Activated T-helper 1 cell treated with anti-CD3 and anti-CD28 coated beads, Interleukin-12 subunit alpha, Interleukin-12 subunit beta, Interleukin-2, Interleukin-4 antibody, amounts not matched to agents 30 ng/mL and 10 ng/mL and 1 ng/mL, durations not matched to agents 14 hours and 24 hours and 36 hours (primary cell): ENCODE results near the gene DPP6. TPM values are rescaled to one million over a fixed set of nuclear protein-coding genes. Genes with fewer than 3 reads are reported as not detected.
"Not testable (repeated sequence)": the region's sequence is repeated elsewhere in the genome, so short reads cannot be mapped to it uniquely, and the experiment has no call there.

Experiments
- DNase-seq: peaks from one replicate; pipeline ENCODE4 v3.0.0; 2021; ENCODE audit warnings: low spot score
- H3K27ac Mint-ChIP-seq: one replicate; pipeline ENCODE4 v1.8.0; 2021; ENCODE audit warnings: mild to moderate bottlenecking, mixed read lengths
- H3K27me3 Mint-ChIP-seq: one replicate; pipeline ENCODE4 v1.8.0; 2022; ENCODE audit warnings: mild to moderate bottlenecking, moderate library complexity, mixed read lengths; ENCODE audit not compliant: insufficient read depth
- H3K36me3 Mint-ChIP-seq: one replicate; pipeline ENCODE4 v1.8.0; 2021; ENCODE audit warnings: low read depth, mixed read lengths
- H3K4me1 Mint-ChIP-seq: one replicate; pipeline ENCODE4 v1.8.0; 2021; ENCODE audit warnings: low read depth, mixed read lengths
- H3K4me3 Mint-ChIP-seq: one replicate; pipeline ENCODE4 v1.8.0; 2021; ENCODE audit warnings: mild to moderate bottlenecking, moderate library complexity, mixed read lengths
- H3K9me3 Mint-ChIP-seq: one replicate; pipeline ENCODE4 v1.8.0; 2021; ENCODE audit warnings: mixed read lengths
- intact Hi-C: fragments of 100-400 bp; cut with micrococcal nuclease; formaldehyde crosslinking; loops from one replicate; pipeline ENCODE4 v1.15.1; 2024
- total RNA-seq: library from RNA; stranded (reverse); gene quantifications from 2 replicates; pipeline ENCODE4 v1.2.3, GENCODE V29; 2022

The DPP6 gene
- total RNA-seq, 1 donor from 2014 or later = not detected

DNA sequence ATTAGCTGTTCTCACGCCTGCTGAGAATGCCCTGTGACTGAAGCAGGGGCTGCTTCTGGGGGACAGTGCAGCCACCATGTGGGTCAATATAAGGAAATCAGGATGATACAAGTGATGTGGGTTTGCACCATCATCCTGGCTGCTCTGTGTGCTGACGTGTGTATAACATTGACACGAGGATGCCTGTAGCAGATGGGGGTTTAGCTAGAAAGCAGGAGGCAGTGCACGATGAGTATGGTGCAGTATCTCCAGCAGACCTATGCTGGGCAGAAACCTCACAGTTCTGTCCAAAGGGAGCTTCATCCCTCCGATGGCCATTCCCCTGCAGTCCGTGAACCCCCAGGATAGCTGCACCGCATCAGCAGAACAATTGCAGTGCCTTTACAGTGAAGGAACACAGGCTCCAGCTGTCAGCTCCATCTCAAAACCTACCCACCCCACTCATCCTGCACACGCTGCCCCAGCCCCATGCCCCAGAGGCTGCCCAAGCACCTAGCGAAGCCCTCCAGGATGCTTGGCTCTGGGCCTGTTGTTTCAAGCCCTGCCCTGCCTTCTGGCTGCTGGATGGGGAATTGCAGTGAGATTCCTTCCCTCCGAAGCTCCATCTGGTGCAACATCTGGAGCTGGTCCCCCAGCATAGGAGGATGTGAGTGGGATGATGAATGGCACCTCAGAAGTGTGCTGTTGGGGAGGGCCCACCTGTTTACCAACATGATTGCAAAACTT lies 96.8 kb downstream of the DPP6 start:
- H3K9me3 Mint-ChIP-seq, H3K36me3 Mint-ChIP-seq: not testable (repeated sequence)

DNA sequence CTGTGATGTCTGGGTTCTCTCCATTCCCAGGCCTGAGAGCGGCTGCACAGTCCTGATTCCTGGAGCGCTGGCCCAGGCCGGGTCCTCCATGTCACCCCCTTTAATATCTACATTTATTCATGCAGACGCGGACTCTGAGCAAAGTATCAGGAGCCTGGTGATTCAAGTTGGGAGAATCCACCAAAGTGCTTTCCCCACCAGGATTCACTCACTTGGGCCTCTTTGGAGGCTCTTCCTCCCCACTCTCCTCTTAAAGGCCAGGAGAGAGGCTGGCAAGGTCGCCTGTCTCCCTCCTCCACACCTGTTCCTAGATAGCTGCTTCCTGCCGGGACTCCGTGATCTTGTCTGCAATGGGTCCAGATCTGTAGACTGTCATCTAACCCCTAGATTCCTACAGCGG lies 98.5 kb downstream of the DPP6 start:
- not testable (repeated sequence) for H3K4me3 Mint-ChIP-seq

More for the DNA sequence above, 96.8 kb downstream of the DPP6 start:
- DNase-seq, H3K4me1 Mint-ChIP-seq, H3K27me3 Mint-ChIP-seq, H3K27ac Mint-ChIP-seq, H3K4me3 Mint-ChIP-seq, intact Hi-C loops: not testable (repeated sequence)

DNA sequence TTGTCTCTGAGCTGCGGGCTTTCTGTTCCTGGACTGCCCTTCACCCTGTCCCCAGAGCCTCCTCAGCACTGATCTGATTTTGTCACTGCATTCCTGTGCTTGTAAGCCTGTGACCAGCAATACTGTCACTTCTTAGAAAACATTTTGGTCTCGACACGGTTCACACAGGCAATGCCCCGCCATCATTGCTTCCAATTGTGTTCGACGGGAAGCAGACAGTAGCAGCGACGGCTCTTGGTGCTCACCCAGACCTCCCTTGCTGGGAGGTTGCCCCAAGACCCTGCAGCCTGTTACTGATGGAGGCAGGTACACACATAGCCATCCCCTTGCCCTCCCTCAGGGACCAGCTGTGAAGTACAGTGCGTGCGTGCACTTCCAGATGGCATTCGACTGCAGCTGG lies 99.1 kb downstream of the DPP6 start:
- H3K9me3 Mint-ChIP-seq, H3K27me3 Mint-ChIP-seq, H3K27ac Mint-ChIP-seq, intact Hi-C loops, H3K4me1 Mint-ChIP-seq, DNase-seq, H3K4me3 Mint-ChIP-seq, H3K36me3 Mint-ChIP-seq: not testable (repeated sequence)

More for the DNA sequence above, 98.5 kb downstream of the DPP6 start:
- H3K27ac Mint-ChIP-seq, H3K36me3 Mint-ChIP-seq, DNase-seq, H3K27me3 Mint-ChIP-seq, intact Hi-C loops, H3K9me3 Mint-ChIP-seq, H3K4me1 Mint-ChIP-seq: not testable (repeated sequence)

DNA sequence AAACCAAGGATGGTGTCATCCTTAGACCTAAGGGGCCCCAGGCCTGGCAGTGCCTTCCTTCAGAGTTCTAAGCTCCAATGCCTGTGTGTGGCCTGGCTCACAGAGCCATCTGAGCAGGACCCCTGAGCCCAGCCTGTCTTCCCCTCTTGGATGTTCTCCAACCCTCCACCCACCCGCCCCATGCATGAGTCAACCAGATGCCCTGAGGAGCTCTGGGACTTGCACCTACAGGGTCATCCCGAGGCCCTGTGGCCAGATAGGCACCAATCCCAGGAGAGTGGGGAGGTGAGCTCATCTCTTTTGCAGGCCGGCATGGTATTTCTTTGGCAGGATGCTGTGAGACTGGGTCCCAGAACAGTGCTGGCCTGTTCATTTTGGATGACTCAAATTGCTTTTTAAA lies 103.7 kb downstream of the DPP6 start:
- H3K27ac Mint-ChIP-seq, H3K36me3 Mint-ChIP-seq, H3K27me3 Mint-ChIP-seq, DNase-seq, H3K9me3 Mint-ChIP-seq, H3K4me3 Mint-ChIP-seq, H3K4me1 Mint-ChIP-seq, intact Hi-C loops: not testable (repeated sequence)

DNA sequence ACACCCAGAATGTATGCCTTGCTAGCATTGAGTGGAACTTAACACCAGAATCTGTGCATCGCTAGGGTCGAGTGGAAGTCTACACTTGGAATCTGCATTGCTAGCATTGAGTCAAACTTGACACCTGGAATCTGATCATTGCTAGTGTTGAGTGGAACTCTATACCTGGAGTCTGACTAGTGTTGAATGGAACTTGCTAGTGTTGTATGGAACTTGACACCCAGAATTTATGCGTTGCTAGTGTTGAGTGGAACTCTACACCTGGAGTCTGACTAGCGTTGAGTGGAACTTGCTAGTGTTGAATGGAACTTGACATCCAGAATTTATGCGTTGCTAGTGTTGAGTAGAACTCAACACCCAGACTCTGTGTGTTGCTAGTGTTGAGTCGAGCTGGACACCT lies 110.7 kb downstream of the DPP6 start:
- H3K27ac Mint-ChIP-seq, intact Hi-C loops, H3K9me3 Mint-ChIP-seq, H3K4me3 Mint-ChIP-seq, H3K27me3 Mint-ChIP-seq, H3K4me1 Mint-ChIP-seq, DNase-seq, H3K36me3 Mint-ChIP-seq: not testable (repeated sequence)

DNA sequence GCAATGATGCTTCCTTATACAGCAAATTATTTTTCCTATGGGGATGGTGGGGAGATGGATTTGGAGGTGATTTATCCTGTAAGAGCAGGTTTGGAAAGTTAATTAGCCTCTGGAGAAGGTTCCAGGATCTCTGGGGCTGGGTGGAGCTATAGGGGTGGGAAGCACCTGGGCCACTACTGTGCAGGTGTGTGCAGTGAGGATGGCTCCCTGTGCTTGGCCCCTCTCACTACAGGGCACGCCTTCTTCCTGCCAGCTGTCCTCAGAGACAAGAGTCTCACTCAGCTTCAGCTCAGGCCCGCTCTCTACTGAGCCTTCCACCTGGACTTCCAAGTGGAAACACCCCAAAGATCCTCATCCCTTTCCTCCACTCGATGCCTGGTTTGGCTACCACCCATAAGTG lies 111.4 kb downstream of the DPP6 start:
- H3K4me3 Mint-ChIP-seq, H3K36me3 Mint-ChIP-seq, DNase-seq, H3K9me3 Mint-ChIP-seq, H3K27ac Mint-ChIP-seq, intact Hi-C loops, H3K27me3 Mint-ChIP-seq, H3K4me1 Mint-ChIP-seq: not testable (repeated sequence)

GRCh38 chr7:154167051-154167450 lies 114.9 kb downstream of the DPP6 start:
- H3K36me3 Mint-ChIP-seq = no peaks in the 10 kb centered on the region
- intact Hi-C loops = no loop called here
- H3K4me3 Mint-ChIP-seq = no peak overlapping the region
- peaks cover 7% of the 10 kb centered on the region for H3K9me3 Mint-ChIP-seq
- H3K4me1 Mint-ChIP-seq = no peaks in the 10 kb centered on the region
- H3K27me3 Mint-ChIP-seq = no peaks in the 10 kb centered on the region
- no peak overlapping the region for H3K27ac Mint-ChIP-seq
- no peak for DNase-seq

- no peak overlapping the region for H3K4me3 Mint-ChIP-seq
- intact Hi-C loops = no loop called here
- H3K27me3 Mint-ChIP-seq = no peaks in the 10 kb centered on the region
- no peaks in the 10 kb centered on the region for H3K36me3 Mint-ChIP-seq
- H3K27ac Mint-ChIP-seq = no peak overlapping the region
- peaks cover 7% of the 10 kb centered on the region for H3K9me3 Mint-ChIP-seq
- no peak for DNase-seq
- no peaks in the 10 kb centered on the region for H3K4me1 Mint-ChIP-seq
These were observed 115.6 kb downstream of the DPP6 start for GRCh38 chr7:154167807-154168206.

GRCh38 chr7:154171422-154171821 lies 119.2 kb downstream of the DPP6 start:
- no peak overlapping the region for H3K27ac Mint-ChIP-seq
- DNase-seq = no peak
- H3K27me3 Mint-ChIP-seq = no peaks in the 10 kb centered on the region
- intact Hi-C loops = no loop called here
- H3K9me3 Mint-ChIP-seq = peaks cover 4% of the 10 kb centered on the region
- H3K4me3 Mint-ChIP-seq = no peak overlapping the region
- H3K36me3 Mint-ChIP-seq = no peaks in the 10 kb centered on the region
- no peaks in the 10 kb centered on the region for H3K4me1 Mint-ChIP-seq

GRCh38 chr7:154172236-154172635 lies 120.0 kb downstream of the DPP6 start:
- Mint-ChIP-seq H3K27me3 (no peaks in the 10 kb centered on the region), H3K4me3 (no peak overlapping the region), H3K4me1 (no peaks in the 10 kb centered on the region), H3K9me3 (peaks cover 4% of the 10 kb centered on the region), H3K27ac (no peak overlapping the region), H3K36me3 (no peaks in the 10 kb centered on the region)
- DNase-seq = no peak
- intact Hi-C loops = no loop called here

DNA sequence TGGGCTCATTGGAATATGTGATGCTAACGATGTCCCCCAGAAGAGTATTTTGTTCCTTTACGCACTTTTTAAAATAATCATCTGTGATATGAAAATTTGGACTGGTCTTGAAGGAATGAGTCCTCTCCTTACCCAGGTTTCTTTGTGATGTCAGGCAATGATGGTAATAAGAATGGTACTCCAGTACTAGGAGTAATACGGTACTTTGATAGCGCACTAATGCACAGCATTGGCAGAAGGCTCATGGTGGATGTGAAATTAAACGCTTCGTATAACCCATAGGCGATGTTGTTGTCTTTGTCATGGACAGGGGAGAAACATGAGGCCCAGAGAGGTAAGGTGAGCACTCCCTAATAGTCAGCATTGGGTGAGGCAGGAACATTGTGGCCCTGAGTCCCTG lies 125.4 kb downstream of the DPP6 start:
- no peaks in the 10 kb centered on the region for H3K9me3 Mint-ChIP-seq
- intact Hi-C loops = no loop called here
- H3K4me3 Mint-ChIP-seq = no peak overlapping the region
- no peak for DNase-seq
- no peak overlapping the region for H3K27ac Mint-ChIP-seq
- no peaks in the 10 kb centered on the region for H3K4me1 Mint-ChIP-seq
- no peaks in the 10 kb centered on the region for H3K36me3 Mint-ChIP-seq
- no peaks in the 10 kb centered on the region for H3K27me3 Mint-ChIP-seq

DNA sequence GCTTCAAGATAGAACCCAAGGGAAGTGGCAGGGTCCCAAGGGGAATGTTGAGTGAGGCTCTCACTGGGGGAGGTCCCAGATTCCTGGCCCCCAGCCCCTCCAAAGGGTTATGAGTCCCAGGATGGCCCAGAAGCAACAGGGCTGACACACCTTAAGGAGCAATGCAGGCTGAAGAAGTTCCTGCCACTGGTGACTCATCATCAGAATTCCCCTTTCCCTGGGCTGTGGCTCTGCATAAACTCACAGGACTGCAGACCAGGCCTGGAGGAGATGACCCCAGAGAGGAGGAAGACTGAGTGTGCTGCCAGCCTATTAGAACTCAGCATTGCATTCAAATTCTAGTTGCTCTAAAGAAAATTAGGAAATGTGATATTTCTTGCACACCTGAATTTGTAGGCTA lies 126.7 kb downstream of the DPP6 start:
- intact Hi-C loops = no loop called here
- H3K9me3 Mint-ChIP-seq = no peaks in the 10 kb centered on the region
- no peak for DNase-seq

DNA sequence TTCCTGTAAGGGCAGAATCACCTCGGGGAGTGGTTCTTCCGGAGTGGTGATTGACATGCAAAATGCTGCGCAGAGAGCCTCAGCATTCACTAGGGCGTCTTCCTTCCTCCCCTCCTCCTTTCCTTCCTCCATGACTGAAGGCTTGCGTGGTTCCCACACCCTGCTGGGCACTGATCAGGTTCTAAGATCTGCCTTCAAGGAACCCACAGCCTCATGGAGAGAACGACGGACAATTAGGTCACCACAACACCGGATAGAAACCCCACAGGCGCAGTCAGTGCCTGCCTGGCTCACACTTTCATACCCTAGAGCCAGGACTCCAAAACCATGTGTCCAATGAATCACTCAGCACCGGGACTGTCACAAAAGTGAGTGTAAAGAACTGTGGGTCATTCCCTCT lies 131.3 kb downstream of the DPP6 start:
- Mint-ChIP-seq H3K4me1 (no peaks in the 10 kb centered on the region), H3K9me3 (no peaks in the 10 kb centered on the region), H3K27ac (no peak overlapping the region), H3K27me3 (peaks cover 3% of the 10 kb centered on the region), H3K4me3 (no peak overlapping the region), H3K36me3 (no peaks in the 10 kb centered on the region)
- no peak for DNase-seq
- intact Hi-C loops = no loop called here

More for the DNA sequence above, 126.7 kb downstream of the DPP6 start:
- Mint-ChIP-seq H3K27me3 (peaks cover 3% of the 10 kb centered on the region), H3K4me3 (no peak overlapping the region), H3K27ac (no peak overlapping the region), H3K36me3 (no peaks in the 10 kb centered on the region), H3K4me1 (no peaks in the 10 kb centered on the region)

DNA sequence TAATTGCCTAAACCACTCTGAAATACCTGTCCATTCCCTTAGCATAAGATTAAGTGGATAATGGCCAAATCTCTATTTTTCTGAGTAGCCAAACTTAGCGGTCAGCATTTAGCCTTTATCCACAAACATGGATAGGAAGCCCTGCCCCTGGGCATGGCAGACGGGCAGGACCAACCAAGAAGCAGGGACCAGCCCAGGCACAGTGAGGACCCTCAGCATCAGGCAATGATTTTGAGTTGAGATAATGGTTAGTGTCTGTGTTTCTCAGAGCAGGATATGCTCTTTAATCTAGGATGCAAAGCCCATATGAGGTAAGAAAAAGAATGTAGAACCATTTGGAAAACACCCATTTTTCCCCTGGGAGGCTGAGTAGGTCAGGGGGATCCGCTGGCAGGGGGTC lies 131.7 kb downstream of the DPP6 start:
- intact Hi-C loops = no loop called here
- no peaks in the 10 kb centered on the region for H3K9me3 Mint-ChIP-seq
- DNase-seq = no peak
- H3K27ac Mint-ChIP-seq = no peak overlapping the region
- no peak overlapping the region for H3K4me3 Mint-ChIP-seq
- H3K36me3 Mint-ChIP-seq = no peaks in the 10 kb centered on the region
- no peaks in the 10 kb centered on the region for H3K4me1 Mint-ChIP-seq
- H3K27me3 Mint-ChIP-seq = peaks cover 3% of the 10 kb centered on the region
